ENCODE measurements around the gene DAND5.
"Not testable (repeated sequence)": the region's sequence is repeated elsewhere in the genome, so short reads cannot be mapped to it uniquely, and the experiment has no call there.

The DAND5 gene

GRCh38 chr19:12946092-12946721 lies 23.2 kb upstream of the DAND5 start:
- DNase-seq (peak; percentile 70), ATAC-seq (peak; percentile 63)

GRCh38 chr19:12946731-12947496 lies 22.5 kb upstream of the DAND5 start:
- ATAC-seq, result no peak

GRCh38 chr19:12947702-12948611 lies 21.4 kb upstream of the DAND5 start:
- ATAC-seq, result no peak
- no peak for DNase-seq

More at GRCh38 chr19:12946731-12947496, 22.5 kb upstream of the DAND5 start:
- no peak for DNase-seq

- ATAC-seq, result no peak
- DNase-seq, result no peak
These were observed 20.6 kb upstream of the DAND5 start for GRCh38 chr19:12948612-12949362.

GRCh38 chr19:12949363-12950283 lies 19.8 kb upstream of the DAND5 start:
- DNase-seq (no peak), ATAC-seq (no peak)

- not testable (repeated sequence) for DNase-seq, ATAC-seq
These were observed 17.3 kb upstream of the DAND5 start for GRCh38 chr19:12952050-12952449.

GRCh38 chr19:12952488-12953137 lies 16.8 kb upstream of the DAND5 start:
- DNase-seq (no peak), ATAC-seq (no peak)

GRCh38 chr19:12953138-12953798 lies 16.1 kb upstream of the DAND5 start:
- ATAC-seq (no peak), DNase-seq (no peak)

- DNase-seq, result no peak
- peak; percentile 25 for ATAC-seq
These were observed 15.4 kb upstream of the DAND5 start for GRCh38 chr19:12953799-12954611.

GRCh38 chr19:12954612-12954962 lies 14.8 kb upstream of the DAND5 start:
- ATAC-seq (no peak), DNase-seq (no peak)

- ATAC-seq, DNase-seq: not testable (repeated sequence)
These were observed 13.8 kb upstream of the DAND5 start for GRCh38 chr19:12955575-12955974.

GRCh38 chr19:12955996-12956395 lies 13.4 kb upstream of the DAND5 start:
- ATAC-seq, result no peak
- no peak for DNase-seq

- DNase-seq (peak; percentile 90), ATAC-seq (peak; percentile 94)
These were observed 12.7 kb upstream of the DAND5 start, which contains the start of gene GADD45GIP1 for GRCh38 chr19:12956446-12957388. GADD45GIP1 (minus strand) TSS chr19:12957223; CDS start chr19:12957212, 11 bp downstream.

- ATAC-seq, DNase-seq: not testable (repeated sequence)
These were observed 11.9 kb upstream of the DAND5 start for GRCh38 chr19:12957389-12957952.

- ATAC-seq (no peak), DNase-seq (no peak)
These were observed 9.9 kb upstream of the DAND5 start for GRCh38 chr19:12959481-12959880.

GRCh38 chr19:12965017-12965811 lies 4.2 kb upstream of the DAND5 start:
- DNase-seq (peak; percentile 91), ATAC-seq (peak; percentile 97)

Data from stimulated activated naive CD8-positive, alpha-beta T cell treated with anti-CD3 and anti-CD28 coated beads, Interleukin-15, Interleukin-2, amounts not matched to agents 100 U/mL and 50 U/mL, for 24 hours (primary cell).